H1 (cell line): ENCODE data around the gene AOPEP. TPM values are rescaled to one million over a fixed set of nuclear protein-coding genes. Genes with fewer than 3 reads are reported as not detected.

Source experiments
- CTCF ChIA-PET: fragments of 300-600 bp; sonication (Branson Sonifier 250); formaldehyde crosslinking; loops from one replicate; lab custom pipeline; 2021; ENCODE audit not compliant: partially characterized antibody; lab: Charles Lee
- POLR2A ChIA-PET: fragments of 300-600 bp; sonication (Branson Sonifier 250); formaldehyde crosslinking; loops from one replicate; lab custom pipeline; 2021; ENCODE audit warnings: inconsistent platforms; ENCODE audit not compliant: partially characterized antibody; lab: Charles Lee
- DNase-seq, 2 experiments: peaks; one replicate each; pipeline versions ENCODE4 v3.0.0 to v3.0.0-alpha.2; 2010 to 2022; ENCODE audit warnings: low spot score in 2 of 2, low read depth in 1 of 2, mixed read lengths in 1 of 2
- FAIRE-seq: peaks from 2 replicates; lab custom pipeline; 2011; peaks lifted over from hg19 to GRCh38; lab: Jason Lieb, UNC
- H2AFZ ChIP-seq: 2 replicates; pipeline ENCODE4 v1.8.1; 2012; ENCODE audit warnings: low read length, inconsistent platforms
- H2AK5ac ChIP-seq: 2 replicates; pipeline ENCODE4 v1.6.1; 2013; ENCODE audit warnings: low read depth, low read length
- H2BK120ac ChIP-seq: replicated peaks from 2 replicates; pipeline ENCODE3; 2013; ENCODE audit warnings: low read depth, low read length, inconsistent platforms
- H2BK12ac ChIP-seq: 2 replicates; pipeline ENCODE4 v1.6.1; 2013; ENCODE audit warnings: low read depth, low read length
- H2BK15ac ChIP-seq: 2 replicates; pipeline ENCODE4 v1.6.1; 2013; ENCODE audit warnings: low read length
- H2BK20ac ChIP-seq: 2 replicates; pipeline ENCODE4 v1.6.1; 2013; ENCODE audit warnings: low read length
- H2BK5ac ChIP-seq: 2 replicates; pipeline ENCODE4 v1.6.1; 2013; ENCODE audit warnings: low read depth, low read length
- H3K14ac ChIP-seq: 2 replicates; pipeline ENCODE4 v1.6.1; 2013; ENCODE audit warnings: inconsistent platforms; ENCODE audit not compliant: insufficient read length
- H3K18ac ChIP-seq: 2 replicates; pipeline ENCODE4 v1.6.1; 2013; ENCODE audit warnings: low read length; ENCODE audit errors: extremely low read depth
- H3K23ac ChIP-seq: 2 replicates; pipeline ENCODE4 v1.6.1; 2013; ENCODE audit warnings: inconsistent platforms; ENCODE audit not compliant: insufficient read length
- H3K23me2 ChIP-seq: 2 replicates; pipeline ENCODE4 v1.6.1; 2013; ENCODE audit warnings: low read depth, low read length
- H3K27ac ChIP-seq: 2 replicates; pipeline ENCODE4 v1.6.1; 2011; ENCODE audit warnings: low read depth, low read length, inconsistent platforms
- H3K27me3 ChIP-seq, 4 experiments: replicated peaks in 1 of 4; 1 replicate in 1 of 4; 2 replicates in 3 of 4; pipeline versions ENCODE4 v1.6.1 to v1.8.1; 2011 to 2013; ENCODE audit warnings: low read length in 3 of 4, mild to moderate bottlenecking in 3 of 4, inconsistent platforms in 2 of 4, mixed read lengths in 2 of 4, moderate library complexity in 1 of 4; ENCODE audit not compliant: control insufficient read depth in 3 of 4, insufficient read depth in 3 of 4; ENCODE audit errors: extremely low read depth in 1 of 4
- H3K36me3 ChIP-seq, 4 experiments: 2 replicates each; pipeline versions ENCODE4 v1.6.1 to v1.8.1; 2011 to 2013; ENCODE audit warnings: mild to moderate bottlenecking in 4 of 4, low read length in 3 of 4, moderate library complexity in 2 of 4, control low read depth in 1 of 4, inconsistent platforms in 1 of 4; ENCODE audit not compliant: insufficient read depth in 4 of 4, control insufficient read depth in 2 of 4
- H3K4ac ChIP-seq: replicated peaks from 2 replicates; pipeline ENCODE3; 2013; ENCODE audit warnings: low read length, low read depth, mixed read lengths, inconsistent platforms; ENCODE audit not compliant: insufficient read length
- H3K4me1 ChIP-seq, 4 experiments: replicated peaks in 1 of 4; 1 replicate in 1 of 4; 2 replicates in 3 of 4; pipeline versions ENCODE4 v1.6.1 to v1.8.1; 2011 to 2013; ENCODE audit warnings: low read length in 3 of 4, inconsistent platforms in 2 of 4, mixed read lengths in 1 of 4; ENCODE audit not compliant: insufficient read depth in 4 of 4, control insufficient read depth in 3 of 4
- H3K4me2 ChIP-seq, 2 experiments: 2 replicates each; pipeline versions ENCODE4 v1.6.1 to v1.8.1; 2011 to 2013; ENCODE audit warnings: low read depth in 2 of 2, low read length in 2 of 2, control low read depth in 1 of 2, inconsistent platforms in 1 of 2, mild to moderate bottlenecking in 1 of 2; ENCODE audit not compliant: insufficient read depth in 1 of 2
- H3K4me3 ChIP-seq, 4 experiments: fragments of 200-600, 300-600 bp in 1 of 4; sonication (generic), shearing (Covaris generic), sonication (Bioruptor Twin) in 1 of 4; 2 replicates each; pipeline versions ENCODE4 v1.5.1 to v1.8.1; 2011 to 2016; ENCODE audit warnings: low read length in 4 of 4, low read depth in 3 of 4, control low read depth in 2 of 4, inconsistent platforms in 2 of 4, mild to moderate bottlenecking in 2 of 4, mixed read lengths in 1 of 4, moderate library complexity in 1 of 4; ENCODE audit not compliant: insufficient read depth in 2 of 4; ENCODE audit errors: extremely low read depth in 1 of 4
- H3K56ac ChIP-seq: replicated peaks from 2 replicates; pipeline ENCODE3; 2013; ENCODE audit warnings: low read depth, mild to moderate bottlenecking, mixed read lengths, low read length, inconsistent platforms; ENCODE audit not compliant: insufficient read length
- H3K79me1 ChIP-seq: 2 replicates; pipeline ENCODE4 v1.6.1; 2013; ENCODE audit warnings: low read depth, low read length, control low read depth
- H3K79me2 ChIP-seq, 2 experiments: 2 replicates each; pipeline versions ENCODE4 v1.6.1 to v1.8.1; 2012 to 2013; ENCODE audit warnings: low read length in 2 of 2, mild to moderate bottlenecking in 2 of 2, inconsistent platforms in 1 of 2; ENCODE audit not compliant: insufficient read depth in 2 of 2, control insufficient read depth in 1 of 2
- H3K9ac ChIP-seq, 4 experiments: replicated peaks in 1 of 4; 1 replicate in 1 of 4; 2 replicates in 3 of 4; pipeline versions ENCODE4 v1.6.1 to v1.8.1; 2011 to 2013; ENCODE audit warnings: low read depth in 3 of 4, low read length in 3 of 4, control low read depth in 2 of 4, mild to moderate bottlenecking in 2 of 4, moderate library complexity in 2 of 4, inconsistent platforms in 1 of 4; ENCODE audit errors: extremely low read depth in 1 of 4
- H3K9me3 ChIP-seq, 2 experiments: 2 replicates each; pipeline versions ENCODE4 v1.6.1 to v1.8.1; 2012 to 2013; ENCODE audit warnings: mild to moderate bottlenecking in 2 of 2, moderate library complexity in 2 of 2, control low read depth in 1 of 2, inconsistent platforms in 1 of 2, low read depth in 1 of 2, low read length in 1 of 2, mixed read lengths in 1 of 2; ENCODE audit not compliant: insufficient read depth in 2 of 2
- H4K20me1 ChIP-seq, 2 experiments: replicated peaks in 1 of 2; 2 replicates each; pipeline versions ENCODE3 to v1.8.1; 2011 to 2013; ENCODE audit warnings: inconsistent platforms in 2 of 2, low read length in 2 of 2, mild to moderate bottlenecking in 1 of 2; ENCODE audit not compliant: insufficient read depth in 2 of 2, control insufficient read depth in 1 of 2
- H4K5ac ChIP-seq: 2 replicates; pipeline ENCODE4 v1.6.1; 2013; ENCODE audit warnings: low read length, low read depth, mixed read lengths, inconsistent platforms; ENCODE audit not compliant: insufficient read length
- H4K8ac ChIP-seq: 2 replicates; pipeline ENCODE4 v1.8.0; 2013; ENCODE audit warnings: mild to moderate bottlenecking, moderate library complexity, low read length, inconsistent platforms; ENCODE audit not compliant: insufficient read depth; ENCODE audit errors: extremely low read depth
- H4K91ac ChIP-seq: replicated peaks from 2 replicates; pipeline ENCODE3; 2013; ENCODE audit warnings: low read length, mixed read lengths, inconsistent platforms; ENCODE audit not compliant: insufficient read length
- CEBPB ChIP-seq: IDR thresholded peaks from 2 replicates; pipeline ENCODE4 v1.6.1; 2012; ENCODE audit warnings: low read depth, low read length
- CHD1 ChIP-seq: IDR thresholded peaks from 2 replicates; pipeline ENCODE4 v1.6.1; 2012; ENCODE audit warnings: low read depth, low read length, improper control_type of control experiment
- GTF2F1 ChIP-seq: IDR thresholded peaks from 2 replicates; pipeline ENCODE4 v1.6.1; 2012; ENCODE audit warnings: low read depth, low read length, improper control_type of control experiment, borderline replicate concordance
- JUND ChIP-seq: IDR thresholded peaks from 2 replicates; pipeline ENCODE4 v1.6.1; 2011; ENCODE audit warnings: mild to moderate bottlenecking, improper control_type of control experiment, low read length
- POLR2A ChIP-seq, 2 experiments: IDR thresholded peaks; 1 replicate in 1 of 2; 2 replicates in 1 of 2; pipeline ENCODE4 v1.6.1; 2011; ENCODE audit warnings: low read depth in 2 of 2, low read length in 2 of 2, mild to moderate bottlenecking in 2 of 2; ENCODE audit errors: control extremely low read depth in 1 of 2
- POLR2AphosphoS5 ChIP-seq: IDR thresholded peaks from 2 replicates; pipeline ENCODE4 v1.6.1; 2011; ENCODE audit warnings: low read depth, low read length
- RAD21 ChIP-seq, 2 experiments: IDR thresholded peaks in 1 of 2; conservative IDR thresholded peaks in 1 of 2; 2 replicates each; pipeline ENCODE4 v1.6.1; 2011; ENCODE audit warnings: low read depth in 2 of 2, low read length in 2 of 2, improper control_type of control experiment in 1 of 2, inconsistent platforms in 1 of 2, mild to moderate bottlenecking in 1 of 2, moderate library complexity in 1 of 2
- RBBP5 ChIP-seq: IDR thresholded peaks from 2 replicates; pipeline ENCODE4 v1.7.1; 2012; ENCODE audit warnings: low read depth, mild to moderate bottlenecking, inconsistent platforms, low read length, moderate library complexity, borderline replicate concordance
- RXRA ChIP-seq: IDR thresholded peaks from 2 replicates; pipeline ENCODE4 v1.6.1; 2011; ENCODE audit warnings: low read depth, mild to moderate bottlenecking, low read length, moderate library complexity; ENCODE audit not compliant: insufficient read depth
- SP2 ChIP-seq: IDR thresholded peaks from 2 replicates; pipeline ENCODE4 v1.6.1; 2012; ENCODE audit warnings: mild to moderate bottlenecking, low read length, inconsistent platforms
- TBP ChIP-seq: IDR thresholded peaks from 2 replicates; pipeline ENCODE4 v1.6.1; 2011; ENCODE audit warnings: low read depth, low read length, improper control_type of control experiment
- TCF12 ChIP-seq: IDR thresholded peaks from 2 replicates; pipeline ENCODE4 v1.6.1; 2011; ENCODE audit warnings: low read depth, mild to moderate bottlenecking, low read length
- WGBS, 2 experiments: shearing (Covaris generic) in 1 of 2; methylation state at CpG; one replicate each; pipeline versions ENCODE4 v1.1.6 to v1.1.7; 2013 to 2015; ENCODE audit warnings: low lambda C conversion rate in 2 of 2, mixed read lengths in 2 of 2, inconsistent platforms in 1 of 2, low coverage in 1 of 2, missing lambda C conversion rate in 1 of 2; ENCODE audit not compliant: insufficient replicate concordance in 2 of 2, insufficient coverage in 1 of 2, insufficient read length in 1 of 2; ENCODE audit errors: extremely low coverage in 1 of 2, missing lambda C conversion rate in 1 of 2; 5-methylcytosine and 5-hydroxymethylcytosine counted together
- polyA plus RNA-seq, 7 experiments: library from polyadenylated mRNA; depleted of rRNA in 3 of 7; stranded (reverse) in 5 of 7; unstranded in 2 of 7; fragments of >200 nt in 5 of 7; fragments of 200-250 nt in 2 of 7; gene quantifications; 1 replicate in 5 of 7; 2 replicates in 1 of 7; 4 replicates in 1 of 7; pipeline versions ENCODE4 v1.2.1 to v1.2.3, GENCODE V29; 2011 to 2013; ENCODE audit warnings: missing spikeins in 2 of 7, mixed read lengths in 2 of 7
- total RNA-seq: library from RNA; stranded (reverse); fragmentation: NEBNext Ultra II Directional; extraction: Animal tissue kit (Norgen Biotek cat#: 25700); gene quantifications from 2 replicates; pipeline ENCODE4 v1.2.1, GENCODE V29; 2021

The AOPEP gene
- total and polyA plus RNA-seq, 2 of the 8 experiments (the other 6 are each of a cell fraction or from before 2014, with no cell fraction given): 6.1 to 14.3 TPM

GRCh38 chr9:95099321-95100070, 373.0 kb downstream of the AOPEP start:
- Histone ChIP-seq H3K27ac (no peak overlapping the region), H3K27me3 (no peaks in the 10 kb centered on the region), H3K4me2 (no peak overlapping the region), H2AK5ac (no peak overlapping the region), H3K56ac (no peak overlapping the region), H2BK20ac (no peak overlapping the region), H2BK5ac (no peak overlapping the region), H3K18ac (no peak overlapping the region), H3K79me1 (no peaks in the 10 kb centered on the region), H3K23ac (no peak overlapping the region), H3K79me2 (no peaks in the 10 kb centered on the region), H4K20me1 (no peaks in the 10 kb centered on the region), H3K4me1 (peaks cover 0 to 8% (median 2%) of the 10 kb centered on the region in 4 experiments; a peak in 5 of 7 replicates), H4K8ac (no peak overlapping the region; the same call in 1 of the 2 replicates), H3K9me3 (no peaks in the 10 kb centered on the region), H4K91ac (no peak overlapping the region), H3K9ac (no peak overlapping the region), H2BK15ac (no peak overlapping the region), H2AFZ (no peak overlapping the region), H3K23me2 (peaks cover 2% of the 10 kb centered on the region; the same call in 1 of the 2 replicates), H3K4ac (no peak overlapping the region), H3K4me3 (no peak overlapping the region), H2BK12ac (no peak overlapping the region), H3K14ac (no peak overlapping the region), H3K36me3 (no peaks in the 10 kb centered on the region; a peak in 1 of 8 replicates), H2BK120ac (no peak overlapping the region), H4K5ac (no peak overlapping the region)
- POLR2A ChIA-PET: no interaction called here
- CTCF ChIA-PET: interaction anchor here (0.7 to 13.8 kb wide), 5 partner anchors 24 to 418 kb away, joined by 3 to 209 read pairs (median 4); no protein-coding TSS in a partner anchor
- DNase-seq (no peak), FAIRE-seq (no peak)
- TF ChIP-seq TCF12: no peak
- TF ChIP-seq RAD21 (IDR thresholded peaks at IDR 0.05 in 1 of 2, conservative IDR thresholded peaks at IDR 0.05 in 1 of 2; ENCODE audit: low read depth in 2 of 2, low read length in 2 of 2): no peak
- TF ChIP-seq GTF2F1: no peak
- TF ChIP-seq SP2: no peak
- no peak for TF ChIP-seq RBBP5
- TF ChIP-seq RXRA: no peak
- no peak for TF ChIP-seq CEBPB
- no peak for TF ChIP-seq POLR2A (IDR thresholded peaks at IDR 0.05; ENCODE audit: control extremely low read depth in 1 of 2, low read depth in 2 of 2, low read length in 2 of 2)
- TF ChIP-seq JUND: no peak
- no peak for TF ChIP-seq TBP
- TF ChIP-seq CHD1: no peak
- no peak for TF ChIP-seq POLR2AphosphoS5
- WGBS, 2 experiments: 94% methylated on average over 21 of the region's 24 CpGs; no CpG with 5 or more reads in 1 of the 2 experiments
